ENCODE measurements around the gene DLGAP1.

DNA sequence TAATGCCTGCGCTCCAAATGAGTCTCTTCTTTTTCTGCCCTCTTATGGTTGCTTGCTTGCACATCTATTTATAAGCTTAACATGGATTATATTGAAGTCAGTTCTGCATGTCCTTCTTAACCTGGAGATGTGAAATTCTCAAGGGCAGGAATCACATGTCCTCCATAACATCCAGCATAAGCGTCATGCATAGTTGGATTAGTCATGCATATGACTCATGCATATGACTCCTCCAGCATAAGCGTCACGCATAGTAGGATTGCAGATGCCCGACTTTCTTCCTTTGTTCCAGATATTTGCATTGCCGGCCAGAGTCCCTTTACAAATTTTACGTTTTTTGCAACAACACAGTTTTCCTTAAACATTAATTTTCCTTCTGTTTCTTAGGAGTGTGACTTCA, 696.6 kb downstream of the DLGAP1 start:
- no peak for TF ChIP-seq POLR2A (IDR thresholded peaks at IDR 0.05)
- TF ChIP-seq, protein P1, sequence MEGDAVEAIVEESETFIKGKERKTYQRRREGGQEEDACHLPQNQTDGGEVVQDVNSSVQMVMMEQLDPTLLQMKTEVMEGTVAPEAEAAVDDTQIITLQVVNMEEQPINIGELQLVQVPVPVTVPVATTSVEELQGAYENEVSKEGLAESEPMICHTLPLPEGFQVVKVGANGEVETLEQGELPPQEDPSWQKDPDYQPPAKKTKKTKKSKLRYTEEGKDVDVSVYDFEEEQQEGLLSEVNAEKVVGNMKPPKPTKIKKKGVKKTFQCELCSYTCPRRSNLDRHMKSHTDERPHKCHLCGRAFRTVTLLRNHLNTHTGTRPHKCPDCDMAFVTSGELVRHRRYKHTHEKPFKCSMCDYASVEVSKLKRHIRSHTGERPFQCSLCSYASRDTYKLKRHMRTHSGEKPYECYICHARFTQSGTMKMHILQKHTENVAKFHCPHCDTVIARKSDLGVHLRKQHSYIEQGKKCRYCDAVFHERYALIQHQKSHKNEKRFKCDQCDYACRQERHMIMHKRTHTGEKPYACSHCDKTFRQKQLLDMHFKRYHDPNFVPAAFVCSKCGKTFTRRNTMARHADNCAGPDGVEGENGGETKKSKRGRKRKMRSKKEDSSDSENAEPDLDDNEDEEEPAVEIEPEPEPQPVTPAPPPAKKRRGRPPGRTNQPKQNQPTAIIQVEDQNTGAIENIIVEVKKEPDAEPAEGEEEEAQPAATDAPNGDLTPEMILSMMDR (IDR thresholded peaks at IDR 0.05) = no peak
